Embryonic facial prominence (tissue), 1 donor: ENCODE results near the gene DCAF8.

Experiments
- DNase-seq: peaks from one replicate; pipeline ENCODE4 v3.0.0-alpha.2; 2016; ENCODE audit errors: extremely low spot score

DCAF8 gene

DNA sequence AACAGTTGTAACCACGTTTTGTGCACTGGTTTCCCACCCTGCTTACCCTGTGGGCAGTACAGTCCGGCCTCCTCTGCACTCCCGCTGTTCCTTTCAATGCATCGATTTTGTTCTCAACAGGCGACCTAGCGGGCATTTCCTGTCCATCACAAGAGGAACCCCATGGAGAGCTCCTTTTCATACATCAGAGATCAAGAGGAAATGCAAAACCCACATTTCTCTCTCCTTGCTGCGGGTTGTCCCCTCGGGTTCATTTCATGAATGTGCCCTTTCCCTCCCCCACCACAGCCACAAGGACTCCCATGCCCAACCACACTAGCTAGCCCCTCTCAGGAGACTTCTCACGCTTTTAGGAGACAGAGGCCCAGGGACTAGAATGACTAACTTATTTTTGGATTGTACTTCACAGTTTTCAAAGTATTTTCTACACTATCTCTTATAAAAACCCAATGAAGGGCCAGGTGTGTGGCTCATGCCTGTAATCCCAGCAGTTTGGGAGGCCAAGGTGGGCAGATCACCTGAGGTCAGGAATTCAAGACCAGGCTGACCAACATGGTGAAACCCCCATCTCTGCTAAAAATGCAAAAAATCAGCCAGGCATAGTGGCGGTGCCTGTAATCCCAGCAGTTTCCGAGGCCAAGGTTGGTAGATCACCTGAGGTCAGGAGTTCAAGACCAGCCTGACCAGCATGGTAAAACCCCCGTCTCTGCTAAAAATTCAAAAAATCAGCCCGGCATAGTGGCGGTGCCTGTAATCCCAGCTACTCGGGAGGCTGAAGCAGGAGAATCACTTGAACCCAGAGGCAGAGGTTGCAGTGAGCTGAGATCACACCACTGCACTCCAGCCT lies 92.6 kb downstream of the DCAF8 start:
- DNase-seq, result no peak

DNA sequence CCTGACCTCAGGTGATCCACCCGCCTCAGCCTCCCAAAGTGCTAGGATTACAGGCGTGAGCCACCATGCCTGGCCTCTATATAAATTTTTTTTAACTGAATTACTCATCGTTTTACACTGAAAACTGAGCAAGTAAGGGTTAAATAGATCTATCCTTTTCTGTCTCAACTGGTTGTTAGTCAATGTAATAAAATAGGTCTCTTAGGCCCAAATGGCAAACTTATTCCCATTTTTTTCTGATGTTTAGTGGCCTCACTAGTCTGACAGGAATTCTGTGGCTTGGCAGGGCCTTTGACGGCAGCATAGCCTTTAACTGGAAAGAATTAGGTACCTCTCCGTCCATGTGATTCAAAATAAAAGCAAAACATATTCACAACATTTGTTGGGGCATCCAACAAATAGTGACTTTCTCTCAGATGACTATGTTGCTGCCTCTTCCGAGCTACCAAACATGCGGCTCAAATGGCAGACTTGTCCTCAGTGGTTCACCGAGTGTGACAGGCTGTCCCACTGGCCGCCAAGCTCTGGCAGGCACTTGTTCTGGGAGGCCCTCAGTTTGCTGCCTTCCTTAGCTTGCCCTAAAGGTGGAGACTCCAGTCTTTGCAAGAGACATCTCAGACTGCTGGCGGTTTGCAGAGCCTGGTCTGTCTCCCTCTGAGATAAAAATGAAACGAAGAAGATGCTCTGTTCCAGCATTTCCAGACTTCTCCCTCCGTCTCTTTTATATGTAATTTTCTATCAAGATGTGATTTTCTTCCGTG lies 93.6 kb downstream of the DCAF8 start:
- DNase-seq, result no peak

DNA sequence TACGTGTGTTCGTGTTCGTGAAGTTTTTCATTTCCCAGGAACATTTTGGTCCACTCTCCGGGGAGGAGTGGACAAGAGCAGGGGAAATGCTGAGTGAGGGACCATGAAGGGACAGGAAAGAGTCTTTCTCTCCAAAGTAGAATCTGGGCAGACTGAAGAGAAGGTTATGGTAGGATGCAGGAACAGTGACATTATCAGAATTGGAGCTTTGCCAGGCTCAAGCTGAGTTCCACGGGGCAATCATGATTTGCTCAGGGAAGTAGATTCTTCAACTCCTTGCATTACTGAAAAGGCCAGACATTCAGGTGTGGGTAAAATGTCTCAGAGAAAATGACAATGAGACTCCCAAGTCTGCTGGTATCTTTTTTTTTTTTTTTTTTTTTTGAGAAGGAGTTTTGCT lies 94.3 kb downstream of the DCAF8 start:
- DNase-seq, result no peak

DNA sequence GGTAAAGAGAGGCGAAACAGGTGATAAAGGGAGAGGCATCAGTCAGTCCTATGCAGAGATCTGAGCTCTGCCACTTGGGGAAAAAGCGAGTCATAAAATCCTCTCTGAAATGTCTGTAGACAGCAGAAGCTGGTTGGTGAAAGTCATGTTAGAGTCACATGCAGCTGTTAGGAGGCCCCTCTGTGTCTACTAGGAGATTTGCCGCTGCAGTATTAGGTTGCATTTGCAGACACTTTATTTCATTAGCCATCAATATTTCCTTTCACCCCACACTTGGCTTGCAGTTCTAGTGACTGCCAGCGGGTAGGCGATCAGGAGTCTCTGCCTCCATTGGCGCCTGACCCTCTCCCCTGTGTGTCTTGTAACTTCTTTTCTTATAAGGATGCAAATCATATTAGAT lies 94.8 kb downstream of the DCAF8 start:
- DNase-seq, result no peak

DNA sequence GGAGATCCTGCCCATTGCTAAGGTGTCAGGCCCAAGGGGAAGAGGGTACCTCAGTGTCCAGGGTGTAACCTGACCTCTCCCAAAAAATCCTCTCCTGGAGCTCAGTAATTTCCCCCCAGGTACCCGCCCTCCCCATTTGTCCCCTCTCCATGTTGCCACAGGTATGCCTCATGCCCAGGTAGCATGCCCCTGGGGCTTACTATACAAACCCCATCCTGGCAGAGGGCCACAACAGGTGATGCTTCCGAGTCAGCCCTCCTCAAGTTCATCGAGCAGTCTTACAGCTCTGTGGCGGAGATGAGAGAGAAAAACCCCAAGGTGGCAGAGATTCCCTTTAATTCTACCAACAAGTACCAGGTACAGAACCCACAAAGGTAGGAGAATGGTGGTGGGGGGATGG lies 95.3 kb downstream of the DCAF8 start:
- DNase-seq, result no peak

DNA sequence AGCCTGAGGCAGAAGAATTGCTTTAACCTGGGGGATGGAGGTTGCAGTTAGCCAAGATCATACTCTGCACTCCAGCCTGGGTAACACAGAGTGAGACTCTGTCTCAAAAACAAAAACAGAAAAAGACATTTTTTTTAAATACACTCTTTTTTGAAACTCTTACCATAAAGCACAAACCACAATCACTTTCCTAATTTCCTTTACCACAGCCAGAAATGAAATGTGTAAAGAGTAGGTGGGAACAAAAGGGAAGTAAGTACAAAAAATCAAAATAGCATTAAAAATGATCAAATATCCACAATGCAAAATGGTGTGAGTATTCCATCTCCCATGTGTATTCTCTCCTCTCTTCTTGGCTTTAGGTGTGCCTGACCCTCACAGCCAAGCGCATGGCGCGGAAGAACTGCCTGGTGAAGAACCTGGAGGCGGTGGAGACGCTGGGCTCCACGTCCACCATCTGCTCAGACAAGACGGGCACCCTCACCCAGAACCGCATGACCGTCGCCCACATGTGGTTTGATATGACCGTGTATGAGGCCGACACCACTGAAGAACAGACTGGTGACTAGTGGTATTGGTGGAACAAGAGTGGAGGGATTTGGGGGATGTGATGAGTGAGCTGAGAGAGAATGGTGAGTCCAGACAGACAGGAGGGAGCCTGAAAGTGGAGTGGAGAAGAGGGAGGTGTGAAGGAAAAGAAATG lies 96.0 kb downstream of the DCAF8 start:
- no peak for DNase-seq
